ENCODE measurements around the gene ANKRD34A.

The ANKRD34A gene

GRCh38 chr1:145965119-145965744 lies 857 bp upstream of the ANKRD34A start:
- no peak for DNase-seq (ENCODE audit: low spot score)

GRCh38 chr1:145963265-145964019 lies 933 bp downstream of the ANKRD34A start:
- no peak for DNase-seq (ENCODE audit: low spot score)

GRCh38 chr1:145962157-145963102 lies 1.9 kb downstream of the ANKRD34A start:
- peak; percentile 20 for DNase-seq (ENCODE audit: low spot score)

GRCh38 chr1:145961425-145962156 lies 2.8 kb downstream of the ANKRD34A start:
- DNase-seq (ENCODE audit: low spot score) = peak; percentile 48

GRCh38 chr1:145961109-145961424 lies 3.3 kb downstream of the ANKRD34A start:
- no peak for DNase-seq (ENCODE audit: low spot score)

GRCh38 chr1:145960468-145961108 lies 3.8 kb downstream of the ANKRD34A start:
- DNase-seq (ENCODE audit: low spot score) = peak; percentile 73

GRCh38 chr1:145959957-145960467 lies 4.4 kb downstream of the ANKRD34A start:
- DNase-seq (ENCODE audit: low spot score) = no peak

- no peak for DNase-seq (ENCODE audit: low spot score)
Observed at GRCh38 chr1:145959333-145959732, 5.0 kb downstream of the ANKRD34A start.

- DNase-seq (ENCODE audit: low spot score) = no peak
Observed at GRCh38 chr1:145958734-145959133, 5.6 kb downstream of the ANKRD34A start.

- peak; percentile 95 for DNase-seq (ENCODE audit: low spot score)
Observed at GRCh38 chr1:145957443-145958319, 6.7 kb downstream of the ANKRD34A start, which contains the start of gene LIX1L. LIX1L (minus strand) TSS chr1:145958017; CDS start chr1:145957927, 90 bp downstream.

- DNase-seq (ENCODE audit: low spot score) = no peak
Observed at GRCh38 chr1:145956781-145957442, 7.5 kb downstream of the ANKRD34A start.

GRCh38 chr1:145956361-145956760 lies 8.0 kb downstream of the ANKRD34A start:
- DNase-seq (ENCODE audit: low spot score) = no peak

GRCh38 chr1:145955436-145955835 lies 8.9 kb downstream of the ANKRD34A start:
- no peak for DNase-seq (ENCODE audit: low spot score)

- no peak for DNase-seq (ENCODE audit: low spot score)
Observed at GRCh38 chr1:145953861-145954260, 10.5 kb downstream of the ANKRD34A start.

- no peak for DNase-seq (ENCODE audit: low spot score)
Observed at GRCh38 chr1:145952903-145953302, 11.5 kb downstream of the ANKRD34A start.

GRCh38 chr1:145951526-145951925 lies 12.8 kb downstream of the ANKRD34A start:
- DNase-seq (ENCODE audit: low spot score) = no peak

- DNase-seq (ENCODE audit: low spot score) = no peak
Observed at GRCh38 chr1:145949219-145949618, 15.2 kb downstream of the ANKRD34A start.

- DNase-seq (ENCODE audit: low spot score) = no peak
Observed at GRCh38 chr1:145947551-145947950, 16.8 kb downstream of the ANKRD34A start.

- no peak for DNase-seq (ENCODE audit: low spot score)
Observed at GRCh38 chr1:145946477-145946986, 17.8 kb downstream of the ANKRD34A start.
